GM18498 (cell line): ENCODE data around the gene TOP2B.

ENCODE experiments used
- ATAC-seq: cut with Tn5 transposase; IDR thresholded peaks from one replicate; pipeline ENCODE4 v1.9.1; 2021; ENCODE audit warnings: mild to moderate bottlenecking, moderate library complexity; ENCODE audit not compliant: unreplicated experiment

The TOP2B gene

GRCh38 chr3:25664812-25665314 is at the start of gene TOP2B:
TSS of gene TOP2B (minus strand) at chr3:25664907. CDS start at chr3:25664297, 610 bp downstream.
- peak; percentile 90 for ATAC-seq

- no peak for ATAC-seq
Measured at GRCh38 chr3:25713341-25713985, 48.8 kb upstream of the TOP2B start.

GRCh38 chr3:25711090-25711489 is 46.4 kb upstream of the TOP2B start:
- no peak for ATAC-seq

GRCh38 chr3:25708036-25708435 is 43.3 kb upstream of the TOP2B start:
- no peak for ATAC-seq

GRCh38 chr3:25707268-25707926 is 42.7 kb upstream of the TOP2B start:
- ATAC-seq: no peak

- ATAC-seq: no peak
Measured at GRCh38 chr3:25706213-25706612, 41.5 kb upstream of the TOP2B start.

- ATAC-seq: no peak
Measured at GRCh38 chr3:25697553-25697952, 32.8 kb upstream of the TOP2B start.

- ATAC-seq: no peak
Measured at GRCh38 chr3:25695731-25696420, 31.2 kb upstream of the TOP2B start.

GRCh38 chr3:25693238-25693637 is 28.5 kb upstream of the TOP2B start:
- ATAC-seq: no peak

GRCh38 chr3:25692341-25692740 is 27.6 kb upstream of the TOP2B start:
- no peak for ATAC-seq

GRCh38 chr3:25690768-25691533 is 26.2 kb upstream of the TOP2B start:
- no peak for ATAC-seq

- no peak for ATAC-seq
Measured at GRCh38 chr3:25689226-25689625, 24.5 kb upstream of the TOP2B start.

- ATAC-seq: no peak
Measured at GRCh38 chr3:25687742-25688141, 23.0 kb upstream of the TOP2B start.

- no peak for ATAC-seq
Measured at GRCh38 chr3:25686766-25687165, 22.1 kb upstream of the TOP2B start.

- ATAC-seq: no peak
Measured at GRCh38 chr3:25683882-25684281, 19.2 kb upstream of the TOP2B start.

- no peak for ATAC-seq
Measured at GRCh38 chr3:25683410-25683809, 18.7 kb upstream of the TOP2B start.

GRCh38 chr3:25679642-25680302 is 15.1 kb upstream of the TOP2B start:
- no peak for ATAC-seq

GRCh38 chr3:25679166-25679565 is 14.5 kb upstream of the TOP2B start:
- no peak for ATAC-seq

- ATAC-seq: no peak
Measured at GRCh38 chr3:25678581-25678980, 13.9 kb upstream of the TOP2B start.

GRCh38 chr3:25677121-25677520 is 12.4 kb upstream of the TOP2B start:
- no peak for ATAC-seq

- ATAC-seq: no peak
Measured at GRCh38 chr3:25674670-25675069, 10.0 kb upstream of the TOP2B start.
